NCI-H146 treated with DMSO at 0.1 percent for 48 hours (cell line): ENCODE measurements around the gene FBXO17.

Experiments used
- DNase-seq: peaks from one replicate; lab custom pipeline; 2025; ENCODE audit not compliant: unreplicated experiment; lab: John Stamatoyannopoulos, UW

FBXO17 gene

DNA sequence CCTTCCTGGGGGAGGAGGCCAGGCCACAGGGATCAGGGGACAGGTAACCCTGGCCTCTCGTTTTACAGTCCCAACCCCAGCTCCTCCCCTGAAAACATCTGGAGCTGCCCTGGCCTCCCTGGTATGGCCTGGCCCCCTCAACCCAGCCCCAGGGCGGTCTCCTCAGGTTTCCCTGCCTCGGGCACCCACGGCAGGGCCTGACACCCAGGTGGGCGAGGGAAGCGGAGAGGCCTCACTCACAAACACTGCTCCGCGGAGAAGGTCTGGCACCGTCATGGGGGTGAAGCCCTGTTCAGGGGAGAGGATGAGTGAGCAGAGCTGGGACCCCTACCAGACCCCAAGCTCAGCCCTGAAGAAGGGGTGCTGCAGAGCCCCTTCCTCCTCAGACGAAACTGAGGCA is 57.0 kb downstream of the FBXO17 start:
- no peak for DNase-seq

DNA sequence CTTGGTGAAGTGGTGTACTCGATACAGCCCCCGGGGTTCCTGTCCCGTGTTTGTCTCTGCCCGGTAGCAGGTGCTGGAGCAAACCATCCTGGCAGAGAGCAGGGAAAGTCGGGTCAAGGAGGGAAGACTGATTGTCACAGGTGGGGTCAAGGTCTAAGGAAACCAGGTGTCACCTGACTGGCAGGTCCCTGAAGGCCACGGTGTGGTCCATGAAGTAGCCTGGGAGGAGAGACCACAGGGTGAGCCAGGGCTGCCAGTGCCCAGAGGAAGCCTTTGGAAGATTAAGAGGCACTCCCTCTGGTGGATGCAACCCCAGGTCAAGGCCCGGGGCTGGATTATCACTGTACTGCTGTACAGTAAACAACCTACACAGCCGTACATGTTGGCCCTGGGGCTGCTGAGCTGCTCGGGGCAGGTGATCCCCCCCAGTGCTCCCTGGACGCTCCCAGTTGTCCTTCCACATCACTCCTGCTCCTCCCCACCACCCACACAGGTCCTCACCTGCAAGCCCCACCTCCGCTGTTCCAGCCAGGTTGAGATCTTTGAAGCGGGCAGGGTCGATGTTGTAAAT is 57.5 kb downstream of the FBXO17 start:
- no peak for DNase-seq

DNA sequence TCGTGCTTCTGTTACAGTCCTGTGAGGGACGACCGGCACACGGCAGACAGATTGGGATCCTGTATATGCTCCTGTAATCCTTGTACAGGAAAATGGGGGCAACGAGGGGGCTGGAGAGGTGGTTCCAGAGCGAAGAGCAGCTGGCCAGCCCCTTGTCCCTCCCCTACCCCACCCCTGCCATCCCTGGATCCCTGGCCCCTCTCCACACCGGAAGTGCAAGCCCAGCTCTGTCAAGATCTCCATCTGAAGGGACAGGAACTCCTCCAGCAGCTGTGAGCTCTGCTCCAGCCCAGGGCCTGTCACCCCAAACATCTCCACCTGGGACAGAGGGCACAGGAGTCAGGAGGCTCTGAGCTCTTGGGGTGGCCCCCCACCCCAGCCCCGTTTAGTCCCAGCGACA is 58.0 kb downstream of the FBXO17 start:
- no peak for DNase-seq

DNA sequence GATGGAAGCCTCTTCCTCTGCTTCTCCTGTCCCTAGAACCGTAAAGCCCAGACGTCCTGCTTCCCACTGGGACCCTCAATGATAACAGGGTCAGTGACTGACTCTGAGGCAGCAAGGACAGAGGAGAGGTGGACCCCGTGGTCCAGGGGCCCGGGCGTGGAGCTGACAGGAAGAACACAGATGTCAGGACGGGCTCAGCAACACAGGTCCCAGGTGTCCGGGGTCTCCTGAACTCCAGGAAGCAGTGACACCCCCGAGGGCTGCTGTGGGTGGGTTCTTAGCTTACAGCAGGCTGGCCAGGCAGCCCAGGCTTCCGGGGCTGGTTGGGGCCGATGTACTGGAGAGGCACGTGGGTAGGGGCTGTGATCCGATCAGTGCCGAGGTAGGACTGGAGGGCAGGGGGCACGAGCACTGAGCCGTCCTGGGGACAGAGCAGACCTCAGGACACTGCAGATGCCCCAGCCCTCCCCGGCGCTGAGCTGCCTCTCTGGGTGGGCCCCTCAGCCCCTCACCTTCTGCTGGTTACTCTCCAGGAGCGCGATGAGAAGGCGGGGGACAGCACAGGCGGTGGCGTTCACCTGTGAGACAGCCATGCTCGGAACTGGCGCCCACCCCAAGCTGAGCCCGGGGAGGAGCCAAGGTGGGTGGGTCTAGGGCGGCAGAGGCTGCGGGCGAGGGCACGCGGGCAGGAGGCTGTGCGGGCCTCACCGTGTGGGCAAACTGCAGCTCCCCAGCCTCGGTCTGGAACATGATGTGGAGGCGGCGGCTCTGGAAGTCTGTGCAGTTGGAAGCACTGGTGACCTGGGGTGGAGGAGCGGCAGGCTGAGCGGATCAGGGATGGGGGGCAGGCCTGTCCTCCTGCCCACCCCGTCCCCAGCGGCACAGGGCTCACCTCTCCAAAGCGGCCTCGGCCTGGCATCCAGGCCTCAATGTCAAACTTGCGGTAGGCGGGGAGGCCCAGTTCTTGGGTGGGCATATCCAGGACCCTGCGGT is 59.9 kb downstream of the FBXO17 start:
- no peak for DNase-seq

DNA sequence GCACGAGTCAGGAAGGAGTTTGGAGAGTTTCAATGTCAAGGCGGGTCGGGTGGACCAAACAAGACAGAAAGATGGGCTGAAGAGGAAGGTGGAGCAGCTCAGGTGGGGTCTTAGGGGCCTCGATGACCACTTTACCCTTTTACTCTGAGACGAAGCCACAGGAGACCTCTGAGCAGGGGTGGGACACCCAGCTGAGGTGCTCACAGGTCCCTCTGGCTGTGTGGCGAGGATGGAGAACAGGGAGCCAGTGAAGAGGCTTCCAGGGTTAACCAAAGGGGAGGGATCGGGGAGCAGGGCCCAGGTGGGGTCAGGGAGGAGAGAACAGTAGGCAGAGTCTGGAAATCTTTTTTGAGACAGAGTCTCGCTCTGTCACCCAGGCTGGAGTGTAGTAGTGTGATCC is 61.6 kb downstream of the FBXO17 start:
- DNase-seq: no peak

DNA sequence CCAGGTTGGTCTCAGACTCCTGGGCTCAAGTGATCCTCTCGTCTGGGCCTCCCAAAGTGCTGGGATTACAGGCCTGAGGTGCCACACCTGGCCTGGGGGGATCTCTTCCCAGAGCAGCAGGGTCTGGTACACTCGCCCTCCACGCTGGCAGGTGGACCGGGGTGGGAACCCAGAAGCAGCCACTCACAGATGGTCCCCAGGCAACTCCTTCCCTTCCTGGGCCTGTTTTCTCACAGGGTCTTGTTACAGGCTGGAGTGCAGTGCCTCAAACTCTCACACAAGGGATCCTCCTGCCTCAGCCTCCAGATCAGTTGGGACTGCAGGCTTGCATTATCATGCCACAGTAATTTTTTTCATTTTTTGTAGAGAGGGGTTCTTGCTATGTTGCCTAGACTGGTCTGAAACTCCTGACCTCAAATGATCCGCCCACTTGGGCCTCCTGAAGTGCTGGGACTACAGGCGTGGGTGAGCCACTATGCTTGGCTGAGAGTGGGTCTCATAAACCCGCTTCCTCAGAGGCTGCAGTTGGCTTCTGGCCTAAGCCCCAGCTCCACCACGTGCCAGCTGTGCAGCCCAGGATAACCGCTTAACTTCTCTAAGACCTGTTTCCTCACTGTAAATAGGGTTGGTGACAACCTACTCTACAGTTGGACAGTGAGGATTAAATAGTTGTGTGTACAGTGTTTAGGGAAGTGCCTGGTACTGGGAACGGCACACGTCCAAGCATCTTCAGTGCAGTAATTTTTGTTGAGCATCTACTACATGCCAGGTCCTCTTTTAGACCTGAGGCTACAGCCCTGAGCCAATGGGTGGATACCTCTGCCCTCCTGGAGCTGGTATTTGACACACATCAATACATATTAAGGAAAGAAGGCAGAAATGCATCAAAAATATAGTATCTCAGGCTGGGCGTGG is 62.7 kb downstream of the FBXO17 start:
- DNase-seq: no peak

DNA sequence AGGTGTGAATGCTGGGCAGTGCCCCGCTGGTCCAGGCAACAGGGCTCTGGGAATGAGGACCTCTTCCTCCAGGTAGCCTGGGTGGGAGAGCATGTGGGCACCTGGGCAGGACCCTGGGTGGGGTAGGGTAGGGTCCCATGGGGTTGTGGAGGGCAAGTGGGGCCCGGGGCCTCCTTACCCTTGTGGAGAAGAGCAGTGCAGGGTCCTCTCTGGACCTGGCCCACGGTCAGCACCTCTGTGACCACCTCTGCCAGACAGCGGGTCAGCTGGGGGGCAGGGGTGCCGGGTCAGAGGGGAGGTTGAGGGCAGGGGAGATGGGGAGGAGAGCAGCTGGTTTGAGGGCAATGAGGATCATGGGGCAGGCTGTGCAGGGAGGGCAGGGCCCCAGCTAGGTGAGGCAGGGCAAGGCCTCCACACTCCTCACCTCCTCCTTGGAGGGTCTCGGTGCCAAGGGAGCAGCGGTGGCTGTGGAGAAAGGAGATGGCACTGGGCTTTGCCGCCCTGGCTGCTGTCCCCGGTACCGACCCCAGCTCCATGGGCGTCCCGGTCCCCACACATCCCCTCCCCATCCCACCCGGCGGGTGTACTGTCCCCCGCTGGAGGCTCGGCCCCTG is 64.0 kb downstream of the FBXO17 start:
- no peak for DNase-seq

DNA sequence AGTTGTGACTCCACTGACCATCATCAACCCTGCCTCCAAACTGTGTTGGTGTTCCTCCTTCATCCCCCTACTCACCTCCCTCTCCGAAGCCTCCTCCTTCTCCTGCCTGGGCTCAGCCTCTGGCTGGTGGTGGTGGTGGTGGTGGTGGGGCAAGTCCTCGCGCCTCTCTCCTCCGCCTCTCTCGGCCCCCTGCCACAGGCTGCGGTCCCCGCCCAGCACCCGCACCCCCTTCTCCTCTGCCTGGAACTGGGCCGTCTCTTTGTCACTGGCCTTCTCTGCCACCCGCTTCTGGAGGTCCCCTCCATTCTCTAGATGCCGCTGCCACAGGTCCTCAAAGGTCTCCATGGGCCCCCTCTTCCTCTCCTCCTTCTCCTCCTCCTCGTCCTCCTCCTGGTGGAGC is 65.1 kb downstream of the FBXO17 start:
- no peak for DNase-seq

DNA sequence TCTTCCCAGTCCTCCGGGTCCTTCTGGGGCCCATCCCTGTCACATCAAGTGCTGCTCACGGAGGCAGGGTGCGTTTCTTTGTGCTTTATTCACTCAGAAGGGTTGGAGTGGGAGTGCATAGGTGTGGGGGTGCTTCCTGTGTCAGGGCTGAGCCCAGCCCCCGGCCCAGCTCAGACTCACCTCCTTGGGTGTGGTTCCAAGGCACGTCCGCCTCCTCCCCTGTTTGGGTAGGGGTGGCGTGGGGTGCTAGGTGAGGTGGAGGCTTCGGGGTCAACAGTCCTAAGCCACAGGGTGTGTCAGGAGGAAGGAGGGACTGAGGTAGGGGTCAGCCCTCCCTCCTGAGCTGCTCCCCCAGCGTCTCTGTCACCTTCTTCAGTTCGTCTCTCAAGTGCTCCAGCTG is 66.6 kb downstream of the FBXO17 start:
- DNase-seq: no peak

DNA sequence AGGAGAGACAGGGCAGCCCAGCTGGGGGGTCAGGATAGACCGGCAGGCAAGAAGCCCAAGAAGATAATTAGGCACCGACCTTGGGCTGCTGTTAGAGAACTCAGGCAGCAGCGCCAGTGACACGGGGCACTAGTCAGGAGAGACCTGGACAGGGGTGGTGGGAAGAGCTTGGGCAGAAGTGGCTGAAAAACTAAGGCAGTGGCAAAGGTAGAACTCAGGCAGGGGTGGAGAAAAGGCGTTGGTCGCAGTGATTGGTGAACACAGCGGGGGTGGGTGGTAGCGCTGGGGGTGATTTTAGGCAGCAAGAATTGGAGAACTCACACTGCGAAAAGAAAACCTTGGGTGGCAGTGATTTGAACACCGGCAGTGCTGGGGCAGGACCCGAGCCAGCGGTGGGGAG is 67.9 kb downstream of the FBXO17 start:
- no peak for DNase-seq

DNA sequence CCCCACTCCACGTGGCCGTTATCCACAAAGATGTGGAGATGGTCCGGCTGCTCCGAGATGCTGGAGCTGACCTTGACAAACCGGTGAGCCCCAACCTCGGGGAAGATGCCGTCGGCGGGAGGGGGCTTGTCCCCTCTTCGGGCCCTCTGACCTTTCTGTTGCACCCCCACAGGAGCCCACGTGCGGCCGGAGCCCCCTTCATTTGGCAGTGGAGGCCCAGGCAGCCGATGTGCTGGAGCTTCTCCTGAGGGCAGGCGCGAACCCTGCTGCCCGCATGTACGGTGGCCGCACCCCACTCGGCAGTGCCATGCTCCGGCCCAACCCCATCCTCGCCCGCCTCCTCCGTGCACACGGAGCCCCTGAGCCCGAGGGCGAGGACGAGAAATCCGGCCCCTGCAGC is 68.3 kb downstream of the FBXO17 start:
- no peak for DNase-seq

DNA sequence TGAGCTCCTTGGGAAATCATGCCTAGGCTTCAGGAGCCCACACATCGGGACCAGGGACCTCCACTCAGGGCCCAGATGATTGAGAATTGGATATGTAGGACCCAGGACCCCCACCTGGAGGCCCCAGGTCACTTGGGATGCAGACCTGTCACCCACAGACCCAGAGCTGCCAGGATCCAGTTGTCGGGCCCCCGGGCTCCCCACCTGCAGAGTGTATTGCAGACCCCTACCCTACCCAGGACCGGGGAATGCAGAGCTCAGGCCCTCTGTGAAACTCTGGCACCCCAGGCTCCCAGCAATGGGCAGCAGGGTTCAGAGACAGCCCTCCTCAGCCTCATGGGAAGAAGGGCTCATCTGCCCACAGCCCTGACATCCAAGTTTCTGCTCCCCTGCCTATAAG is 69.9 kb downstream of the FBXO17 start:
- DNase-seq: no peak

DNA sequence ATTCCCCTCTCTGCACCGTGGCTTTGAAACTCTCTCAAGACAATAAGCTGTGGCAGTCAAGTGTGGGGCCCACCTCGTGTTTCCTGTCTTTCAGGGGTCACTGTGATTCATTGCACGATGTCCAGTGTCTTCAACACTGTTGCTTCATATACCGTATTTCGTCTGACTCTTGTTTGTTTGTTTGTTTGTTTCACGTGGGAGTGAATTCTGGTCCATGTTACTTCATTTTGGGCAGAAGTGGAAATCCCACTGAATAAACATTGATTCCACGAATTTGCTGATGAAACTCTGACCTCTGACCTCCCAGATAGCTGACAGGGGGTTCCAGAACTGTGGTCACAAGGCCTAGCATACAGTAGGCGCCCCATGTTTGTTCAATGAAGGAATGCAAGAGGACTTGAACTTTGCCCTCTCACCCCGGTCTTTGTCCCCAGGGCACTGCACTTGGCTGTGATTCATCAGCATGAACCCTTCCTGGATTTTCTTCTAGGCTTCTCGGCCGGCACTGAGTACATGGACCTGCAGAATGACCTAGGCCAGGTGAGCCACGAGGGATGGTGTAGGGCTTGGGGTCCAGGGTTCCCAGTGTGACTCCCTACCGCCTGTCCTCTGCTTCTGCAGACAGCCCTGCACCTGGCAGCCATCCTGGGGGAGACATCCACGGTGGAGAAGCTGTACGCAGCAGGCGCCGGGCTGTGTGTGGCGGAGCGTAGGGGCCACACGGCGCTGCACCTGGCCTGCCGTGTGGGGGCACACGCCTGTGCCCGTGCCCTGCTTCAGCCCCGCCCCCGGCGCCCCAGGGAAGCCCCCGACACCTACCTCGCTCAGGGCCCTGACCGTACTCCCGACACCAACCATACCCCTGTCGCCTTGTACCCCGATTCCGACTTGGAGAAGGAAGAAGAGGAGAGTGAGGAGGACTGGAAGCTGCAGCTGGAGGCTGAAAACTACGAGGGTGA is 70.7 kb downstream of the FBXO17 start:
- no peak for DNase-seq

DNA sequence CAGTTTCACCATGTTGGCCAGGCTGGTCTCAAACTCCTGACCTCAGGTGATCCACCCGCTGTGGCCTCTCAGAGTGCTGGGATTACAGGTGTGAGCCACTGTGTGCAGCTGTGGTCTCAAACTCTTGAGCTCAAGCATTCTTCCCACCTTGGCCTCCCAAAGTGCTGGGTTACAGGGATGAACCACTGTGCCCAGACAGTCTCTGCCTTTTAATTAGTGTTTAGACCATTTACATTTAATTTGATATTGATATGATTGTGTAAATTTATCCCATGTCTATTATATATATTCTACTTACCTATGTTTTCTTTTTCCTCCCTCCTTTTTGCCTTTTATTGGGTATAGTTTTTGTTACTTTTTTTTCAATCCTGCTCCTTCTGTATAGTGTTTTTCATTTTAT is 73.9 kb downstream of the FBXO17 start:
- no peak for DNase-seq

DNA sequence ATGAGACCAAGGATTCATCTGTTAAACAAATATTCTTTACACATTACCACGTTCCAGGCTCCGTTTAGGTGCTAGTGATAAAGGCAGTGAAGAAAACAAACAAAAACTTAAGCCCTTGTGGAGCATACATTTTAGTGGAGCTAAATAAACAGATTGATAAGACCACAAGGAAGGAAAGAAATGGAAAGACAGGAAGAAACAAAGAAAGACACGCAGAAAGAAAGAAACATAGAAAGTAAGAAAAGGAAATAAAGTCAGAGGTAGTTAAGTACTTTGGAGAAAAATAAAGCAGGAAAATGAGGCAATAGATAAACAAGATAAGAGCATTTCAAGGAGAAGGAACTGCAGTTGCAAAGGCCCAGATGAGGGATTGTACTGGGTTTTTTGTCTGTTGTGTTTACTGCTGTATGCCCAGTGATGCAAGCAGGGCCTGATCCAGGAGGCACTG is 74.8 kb downstream of the FBXO17 start:
- DNase-seq: no peak

DNA sequence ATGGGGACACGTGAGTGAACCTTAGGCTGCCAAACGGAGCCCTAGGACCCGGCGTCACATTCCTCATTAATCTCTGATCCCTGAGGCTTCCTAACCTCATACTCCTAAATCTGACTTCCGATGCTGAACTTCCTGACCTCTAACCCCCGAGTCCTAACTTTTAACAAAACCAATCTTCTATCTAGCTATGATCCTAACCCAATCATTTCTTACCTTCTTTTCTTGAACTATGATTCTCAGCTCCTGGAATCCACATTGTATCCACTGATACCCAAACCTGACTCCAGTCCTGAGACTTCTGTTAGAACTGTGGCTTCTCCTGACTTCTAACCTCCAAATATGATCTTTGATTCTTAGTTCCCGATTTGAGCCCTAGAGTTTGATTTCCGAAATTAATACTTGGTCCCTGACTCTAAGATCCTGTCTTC is 75.3 kb downstream of the FBXO17 start:
- no peak for DNase-seq

DNA sequence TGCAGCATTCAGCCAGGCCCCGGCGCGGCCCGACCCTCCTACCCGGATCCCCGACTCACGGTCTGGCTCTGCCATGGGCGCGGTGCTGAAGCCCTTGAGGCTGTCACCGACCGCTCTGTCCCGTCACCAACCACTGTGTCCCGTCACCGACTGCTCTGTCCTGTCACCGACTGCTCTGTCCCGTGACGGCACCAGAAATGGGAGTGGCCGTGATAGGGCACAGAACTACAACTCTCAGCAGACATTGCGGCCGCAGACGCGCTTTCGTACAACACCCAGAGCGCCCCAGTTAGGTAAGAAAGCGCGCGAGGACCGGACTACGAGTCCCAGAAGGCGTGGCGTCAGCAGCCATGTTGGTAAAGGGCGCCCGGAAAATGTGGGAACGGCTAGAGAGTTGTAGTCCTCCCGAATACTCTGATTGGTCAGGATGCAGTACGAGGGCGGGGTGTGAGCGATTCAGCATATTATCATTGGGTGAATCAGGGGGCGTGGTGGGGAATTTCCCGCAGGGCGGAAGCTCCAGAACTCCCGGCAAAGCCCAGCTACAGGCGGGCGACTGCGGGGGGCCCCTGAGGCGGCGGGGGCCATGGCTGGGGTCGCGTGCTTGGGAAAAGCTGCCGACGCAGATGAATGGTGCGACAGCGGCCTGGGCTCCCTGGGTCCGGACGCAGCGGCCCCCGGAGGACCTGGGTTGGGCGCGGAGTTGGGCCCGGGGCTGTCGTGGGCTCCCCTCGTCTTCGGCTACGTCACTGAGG is 75.9 kb downstream of the FBXO17 start, which contains the start of the genes NFKBIB and SIRT2:
TSS of gene NFKBIB (plus strand) at position 523 of the 755 bp plus-strand sequence. CDS start at position 587, 64 bp downstream.
TSS of gene SIRT2 (minus strand) at position 172 of the 755 bp plus-strand sequence. CDS start at position 75, 97 bp downstream.
- DNase-seq: peak; percentile 99

DNA sequence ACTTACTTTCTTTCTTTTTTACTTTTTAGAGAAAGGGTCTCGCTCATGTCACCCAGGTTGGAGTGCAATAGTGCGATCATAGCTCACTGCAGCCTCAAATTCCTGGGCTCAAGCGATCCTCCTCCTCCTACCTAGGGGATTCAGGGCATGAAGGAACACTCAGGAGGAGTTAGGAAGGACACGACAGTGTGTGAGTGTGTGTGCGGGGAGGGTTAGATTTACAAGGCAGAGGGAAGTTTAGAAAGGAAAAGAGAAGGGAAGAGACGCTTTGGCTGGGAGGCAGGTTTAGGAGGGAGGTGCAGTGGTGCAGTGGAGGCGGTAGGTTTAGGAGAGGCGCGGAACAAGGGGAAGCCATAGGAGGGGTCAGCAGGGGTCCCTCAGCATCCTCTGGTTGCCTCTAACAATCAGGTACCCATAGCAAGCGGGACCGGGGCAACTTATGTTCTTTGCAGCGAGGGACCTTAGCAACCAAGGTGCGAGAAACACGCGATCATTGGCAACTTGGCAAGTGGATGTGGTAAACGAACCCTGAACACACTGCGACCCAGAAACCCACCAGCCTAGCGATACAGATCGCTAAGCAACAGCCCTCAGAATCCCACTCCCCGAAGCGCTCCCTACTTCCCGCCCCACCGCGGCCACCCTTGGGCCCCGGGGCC is 76.6 kb downstream of the FBXO17 start:
- peak; percentile 10 for DNase-seq
